Measurements from ENCODE around the gene ISCA2.

GRCh38 chr14:74526854-74527585, 33.5 kb downstream of the ISCA2 start:
- TF ChIP-seq CTCF (IDR thresholded peaks at IDR 0.05; ENCODE audit: insufficient read depth, low read length) (no peak), POLR2AphosphoS5 (IDR thresholded peaks at IDR 0.05; ENCODE audit: low read depth) (no peak)

Measured in HL-60 (cell line).